HepG2 (cell line): ENCODE measurements around the gene INTS12. TPM values are rescaled to one million over a fixed set of nuclear protein-coding genes. Genes with fewer than 3 reads are reported as not detected.

ENCODE experiments used
- ATAC-seq: fragments of 200-7000 bp; cut with Tn5 transposase; 3 replicates; pipeline ENCODE4 v1.9.1; 2020; ENCODE audit warnings: mild to moderate bottlenecking, moderate library complexity
- BruUV-seq: library from RNA; stranded (reverse); fragments of 400-500 nt; replicated peaks from 2 replicates; lab custom pipeline; 2021; lab: Mats Ljungman, UMichigan
- CTCF ChIA-PET: fragments of 300-600 bp; formaldehyde crosslinking; extraction: SDS; loops from one replicate; lab custom pipeline; 2021; ENCODE audit warnings: low total read pairs, inconsistent platforms, low intra/inter-chr PET ratio; lab: Yijun Ruan, JAX
- POLR2A ChIA-PET: fragments of 350-600 bp; sonication (Branson Sonifier 250); formaldehyde crosslinking; loops from one replicate; lab custom pipeline; 2020; ENCODE audit warnings: antibody characterized with exemption, inconsistent platforms; lab: Yijun Ruan, JAX
- DNase-seq: peaks from one replicate; pipeline ENCODE4 v3.0.0-alpha.2; 2015; ENCODE audit warnings: low spot score
- FAIRE-seq: peaks from 3 replicates; lab custom pipeline; 2011; peaks lifted over from hg19 to GRCh38; lab: Jason Lieb, UNC
- H2AFZ ChIP-seq: one replicate; pipeline ENCODE4 v1.6.1; 2011; ENCODE audit warnings: low read length, inconsistent platforms
- H3K27ac ChIP-seq: fragments of 300-600 bp; 3 replicates; pipeline ENCODE4 v1.8.0; 2011; ENCODE audit warnings: mixed run types, mild to moderate bottlenecking, mixed read lengths, low read length, inconsistent platforms; ENCODE audit not compliant: insufficient read depth; ENCODE audit errors: extremely low read length
- H3K27me3 ChIP-seq, 2 experiments: fragments of 200-600 bp in 1 of 2; 2 replicates in 1 of 2; 3 replicates in 1 of 2; pipeline versions ENCODE4 v1.6.0 to v1.8.0; 2011; ENCODE audit warnings: low read length in 2 of 2, mild to moderate bottlenecking in 2 of 2, moderate library complexity in 2 of 2, inconsistent platforms in 1 of 2; ENCODE audit not compliant: insufficient read depth in 2 of 2, control insufficient read depth in 1 of 2
- H3K36me3 ChIP-seq, 2 experiments: fragments of 200-600 bp in 1 of 2; replicated peaks in 1 of 2; 2 replicates in 1 of 2; 3 replicates in 1 of 2; pipeline versions ENCODE4 v1.5.1 to v1.8.0; 2011; ENCODE audit warnings: low read length in 2 of 2, inconsistent platforms in 1 of 2; ENCODE audit not compliant: insufficient read depth in 2 of 2, control insufficient read depth in 1 of 2
- H3K4me1 ChIP-seq: 2 replicates; pipeline ENCODE4 v1.5.1; 2012; ENCODE audit warnings: low read length, inconsistent platforms; ENCODE audit not compliant: insufficient read depth
- H3K4me2 ChIP-seq: 2 replicates; pipeline ENCODE4 v1.6.0; 2011; ENCODE audit warnings: low read depth, low read length, inconsistent platforms
- H3K4me3 ChIP-seq, 3 experiments: fragments of 200-600 bp in 1 of 3; sonication (generic), shearing (Covaris generic) in 1 of 3; replicated peaks in 1 of 3; 2 replicates each; pipeline ENCODE4 v1.5.1; 2011 to 2016; ENCODE audit warnings: low read length in 3 of 3, inconsistent platforms in 2 of 3, low read depth in 2 of 3, mild to moderate bottlenecking in 2 of 3, control low read depth in 1 of 3, mixed read lengths in 1 of 3; ENCODE audit not compliant: insufficient read depth in 1 of 3
- H3K79me2 ChIP-seq: one replicate; pipeline ENCODE4 v1.6.1; 2011; ENCODE audit warnings: low read length, inconsistent platforms; ENCODE audit not compliant: insufficient read depth
- H3K9ac ChIP-seq: 2 replicates; pipeline ENCODE4 v1.6.0; 2011; ENCODE audit warnings: mild to moderate bottlenecking, low read depth, low read length, inconsistent platforms; ENCODE audit not compliant: insufficient read depth
- H3K9me3 ChIP-seq: 2 replicates; pipeline ENCODE4 v1.5.1; 2012; ENCODE audit warnings: mild to moderate bottlenecking, low read length
- H4K20me1 ChIP-seq: 2 replicates; pipeline ENCODE4 v1.6.0; 2011; ENCODE audit warnings: inconsistent platforms, mild to moderate bottlenecking, low read length, moderate library complexity; ENCODE audit not compliant: insufficient read depth
- MAFK ChIP-seq, 2 experiments: IDR thresholded peaks in 1 of 2; conservative IDR thresholded peaks in 1 of 2; 2 replicates each; pipeline ENCODE4 v1.6.1; 2011; ENCODE audit warnings: improper control_type of control experiment in 2 of 2, low read length in 2 of 2
- SIX4 ChIP-seq: sonication (generic); formaldehyde crosslinking; IDR thresholded peaks from 2 replicates; pipeline ENCODE4 v1.4.0; 2020; ENCODE audit warnings: missing genetic modification reagents
- ZNF362 ChIP-seq: sonication (generic); formaldehyde crosslinking; IDR thresholded peaks from 2 replicates; pipeline ENCODE4 v1.4.0; 2020; ENCODE audit warnings: missing genetic modification reagents, mild to moderate bottlenecking, borderline replicate concordance
- ZNF646 ChIP-seq: sonication (generic); formaldehyde crosslinking; IDR thresholded peaks from 2 replicates; pipeline ENCODE4 v1.9.0; 2021; ENCODE audit warnings: mild to moderate bottlenecking, missing genetic modification reagents
- WGBS: methylation state at CpG from one replicate; pipeline ENCODE4 v1.1.6; 2017; ENCODE audit warnings: low lambda C conversion rate; 5-methylcytosine and 5-hydroxymethylcytosine counted together
- in situ Hi-C: cut with HindIII; loops from 2 replicates; pipeline ENCODE4 v1.10.0; 2017; ENCODE audit warnings: low pct_unique_long_range_greater_than_20kb; ENCODE audit not compliant: extremely low pct_ligation_motif_present
- intact Hi-C: fragments of 100-400 bp; cut with micrococcal nuclease; formaldehyde crosslinking; loops from one replicate; pipeline ENCODE4 v1.10.0; 2022; ENCODE audit not compliant: unreplicated experiment
- polyA plus RNA-seq, 8 experiments: library from polyadenylated mRNA; depleted of rRNA in 3 of 8; stranded (reverse) in 7 of 8; unstranded in 1 of 8; fragments of >200 nt; fragmentation: Illumina TruSeq in 4 of 8; extraction: Trizol in 4 of 8; gene quantifications; 2 replicates each; pipeline versions ENCODE4 v1.2.1 to v1.2.3, GENCODE V29; 2011 to 2016; ENCODE audit warnings: low read depth in 4 of 8, missing spikeins in 1 of 8, mixed read lengths in 1 of 8; ENCODE audit not compliant: insufficient read depth in 1 of 8
- total RNA-seq, 5 experiments: library from RNA; depleted of rRNA; stranded (reverse); fragments of >200 nt; fragmentation: Illumina TruSeq; extraction: Trizol; gene quantifications; 2 replicates each; pipeline ENCODE4 v1.2.3, GENCODE V29; 2016; ENCODE audit warnings: low read depth in 1 of 5

The INTS12 gene
- total and polyA plus RNA-seq, 2 of the 13 experiments (the other 11 are each of a cell fraction or from before 2014, with no cell fraction given): 20.2 to 21.1 TPM

- Histone ChIP-seq H3K4me3 (no peak overlapping the region), H3K9ac (no peak overlapping the region), H3K27me3 (no peaks in the 10 kb centered on the region), H3K4me1 (no peaks in the 10 kb centered on the region), H3K9me3 (no peaks in the 10 kb centered on the region), H3K27ac (no peak overlapping the region), H3K4me2 (no peak overlapping the region), H3K79me2 (no peaks in the 10 kb centered on the region), H2AFZ (no peak overlapping the region), H4K20me1 (no peaks in the 10 kb centered on the region), H3K36me3 (no peaks in the 10 kb centered on the region)
- 27% methylated on average over 4 of the region's 4 CpGs for WGBS
- TF ChIP-seq ZNF646 (CRISPR knock-in tag): no peak
- TF ChIP-seq SIX4: no peak
- TF ChIP-seq ZNF362: no peak
- no peak for TF ChIP-seq MAFK (conservative IDR thresholded peaks at IDR 0.05 in 1 of 2, IDR thresholded peaks at IDR 0.05 in 1 of 2; ENCODE audit: low read length in 2 of 2)
- DNase-seq (no peak), FAIRE-seq (no peak), ATAC-seq (no peak)
- POLR2A ChIA-PET: no interaction called here
- intact Hi-C loops: no loop called here
- CTCF ChIA-PET: no interaction called here
- no TSS peak for BruUV-seq
- in situ Hi-C loops: no loop called here
Measured at GRCh38 chr4:105641845-105642244, 66.6 kb downstream of the INTS12 start.
